Measurements from ENCODE around the gene SLC9A2.

Gene SLC9A2

DNA sequence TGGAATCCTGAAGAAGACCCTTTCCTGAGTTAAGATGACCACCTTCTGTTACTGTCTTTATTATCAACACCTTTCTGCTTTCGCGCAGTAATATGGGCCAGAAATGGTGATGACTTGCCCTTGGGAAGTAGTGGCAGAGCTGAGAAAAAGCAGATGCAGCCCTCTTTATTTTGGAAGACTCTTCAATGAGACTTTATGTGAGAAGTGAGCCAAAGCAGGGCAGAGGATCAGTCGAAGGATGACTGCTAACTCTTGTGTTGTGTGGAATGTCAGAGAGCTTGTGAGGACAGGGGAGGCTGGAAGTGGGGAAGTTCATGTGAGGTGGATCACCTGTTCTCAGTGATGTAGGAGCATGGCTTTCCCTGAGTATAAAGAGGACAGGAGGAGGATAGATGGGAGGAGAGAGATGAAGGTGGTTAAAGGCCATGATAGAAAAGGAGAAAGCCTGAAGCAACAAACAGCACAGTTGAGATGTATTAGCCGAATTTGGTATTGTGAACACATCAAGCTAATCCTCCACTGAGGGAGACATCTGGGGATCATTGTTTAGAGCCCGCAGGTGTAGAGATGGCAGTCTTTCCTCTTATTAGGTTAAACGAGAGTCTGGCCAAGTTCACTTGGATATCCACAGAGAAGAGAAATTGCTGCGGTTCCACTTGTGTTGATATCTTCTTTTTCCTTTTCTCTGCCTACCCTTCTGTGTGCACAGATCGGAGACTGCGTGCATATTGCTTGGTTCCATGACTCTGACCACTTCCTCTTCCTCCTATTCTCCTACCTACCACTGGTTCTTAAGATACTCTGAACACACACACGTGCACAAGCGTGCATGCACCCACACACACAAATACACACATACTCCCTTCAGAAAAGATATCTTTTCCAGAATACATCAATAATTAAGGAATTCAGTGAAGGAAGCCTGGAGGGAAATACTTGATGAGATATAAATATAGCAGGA lies 67.4 kb downstream of the SLC9A2 start:
- Histone ChIP-seq H3K4me3 (ENCODE audit: low read length) (no peak overlapping the region), H3K36me3 (ENCODE audit: control insufficient read depth, insufficient read depth, low read length) (peaks cover 3% of the 10 kb centered on the region), H3K4me1 (ENCODE audit: control insufficient read depth, insufficient read depth, low read length) (no peaks in the 10 kb centered on the region), H3K9ac (ENCODE audit: low read length) (no peak overlapping the region), H3K27me3 (ENCODE audit: control insufficient read depth, insufficient read depth, low read length) (no peaks in the 10 kb centered on the region), H3K9me3 (ENCODE audit: control insufficient read depth, low read length) (no peaks in the 10 kb centered on the region)

DNA sequence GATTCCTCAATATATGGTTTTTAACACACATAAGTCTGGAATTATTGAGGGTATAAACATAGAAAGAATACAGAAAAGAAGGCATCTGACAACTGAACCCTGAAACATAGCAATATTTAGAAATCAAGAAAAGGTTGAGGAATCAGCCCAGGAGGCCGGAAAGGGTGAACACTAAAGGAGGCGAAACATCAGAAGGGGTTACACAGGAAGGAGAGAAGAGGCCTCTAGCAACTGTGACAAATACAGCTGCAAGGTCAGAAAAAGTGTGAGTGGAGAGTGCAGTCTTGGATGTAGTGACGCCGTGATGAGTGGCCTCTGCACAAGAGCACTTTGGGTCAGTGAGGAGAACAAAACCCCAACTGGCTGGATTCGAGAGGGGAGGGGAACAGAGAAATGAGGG lies 70.7 kb downstream of the SLC9A2 start:
- Histone ChIP-seq H3K9me3 (ENCODE audit: control insufficient read depth, low read length) (no peaks in the 10 kb centered on the region), H3K4me3 (ENCODE audit: low read length) (no peak overlapping the region), H3K27me3 (ENCODE audit: control insufficient read depth, insufficient read depth, low read length) (no peaks in the 10 kb centered on the region), H3K9ac (ENCODE audit: low read length) (no peak overlapping the region), H3K4me1 (ENCODE audit: control insufficient read depth, insufficient read depth, low read length) (no peaks in the 10 kb centered on the region), H3K36me3 (ENCODE audit: control insufficient read depth, insufficient read depth, low read length) (peaks cover 3% of the 10 kb centered on the region)

DNA sequence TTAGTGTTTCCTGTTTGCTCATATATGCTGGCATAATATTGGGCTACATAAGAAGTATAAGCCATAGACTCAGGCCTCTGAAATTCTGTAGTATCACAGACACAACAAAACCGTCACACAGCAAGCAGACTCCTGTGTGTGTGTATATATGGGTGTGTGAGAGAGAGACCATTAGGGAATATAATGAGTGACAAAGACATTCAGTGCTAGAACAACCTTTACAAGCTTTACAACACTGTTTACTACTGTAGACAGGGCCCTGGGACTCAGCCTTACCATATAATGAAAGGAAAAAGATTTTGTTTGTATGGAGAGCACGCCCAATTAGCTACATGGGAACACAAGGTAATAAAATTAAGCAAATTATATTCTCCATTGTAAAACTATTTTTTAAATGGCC lies 77.1 kb downstream of the SLC9A2 start:
- H3K4me1 ChIP-seq (ENCODE audit: control insufficient read depth, insufficient read depth, low read length) = peaks cover 10% of the 10 kb centered on the region
- H3K9me3 ChIP-seq (ENCODE audit: control insufficient read depth, low read length) = no peaks in the 10 kb centered on the region
- peaks cover 3% of the 10 kb centered on the region for H3K36me3 ChIP-seq (ENCODE audit: control insufficient read depth, insufficient read depth, low read length)
- no peak overlapping the region for H3K9ac ChIP-seq (ENCODE audit: low read length)
- H3K27me3 ChIP-seq (ENCODE audit: control insufficient read depth, insufficient read depth, low read length) = no peaks in the 10 kb centered on the region
- no peak overlapping the region for H3K4me3 ChIP-seq (ENCODE audit: low read length)

DNA sequence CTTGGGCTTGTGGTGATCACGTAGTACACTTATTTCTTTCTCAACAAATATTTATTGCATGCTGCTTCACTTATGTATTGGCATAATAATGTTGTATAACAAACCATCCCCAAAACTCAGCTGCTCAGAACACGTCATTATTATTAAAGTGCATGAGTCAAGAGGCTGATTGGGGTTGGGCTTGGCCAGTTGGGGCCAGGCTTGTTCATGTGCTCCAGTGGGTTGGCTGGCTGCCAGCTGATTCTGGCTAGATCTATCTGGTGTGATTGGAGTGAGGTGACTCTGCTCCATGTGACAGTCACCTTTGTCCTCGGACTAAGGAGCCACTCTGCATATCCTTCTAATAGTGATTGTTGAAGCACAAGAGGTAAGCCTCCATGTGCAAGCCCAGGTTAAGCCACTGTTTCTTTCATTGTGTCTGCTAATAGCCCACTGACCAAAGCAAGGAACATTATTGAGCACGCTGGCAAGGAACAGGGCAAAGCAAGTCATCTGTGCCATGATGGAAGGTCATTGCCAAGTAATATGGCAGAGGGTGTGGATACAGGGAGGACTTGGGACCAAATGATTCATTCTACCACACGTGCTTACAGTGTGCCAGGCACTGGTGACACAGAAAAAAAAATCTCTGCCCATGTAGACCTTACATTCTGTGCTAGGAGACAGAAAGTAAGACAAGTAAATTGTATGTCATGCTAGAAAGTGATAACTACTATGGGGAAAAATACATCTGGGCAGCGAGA lies 79.2 kb downstream of the SLC9A2 start:
- Histone ChIP-seq H3K9ac (ENCODE audit: low read length) (no peak overlapping the region), H3K9me3 (ENCODE audit: control insufficient read depth, low read length) (no peaks in the 10 kb centered on the region), H3K4me1 (ENCODE audit: control insufficient read depth, insufficient read depth, low read length) (peaks cover 10% of the 10 kb centered on the region), H3K4me3 (ENCODE audit: low read length) (no peak overlapping the region), H3K27me3 (ENCODE audit: control insufficient read depth, insufficient read depth, low read length) (no peaks in the 10 kb centered on the region), H3K36me3 (ENCODE audit: control insufficient read depth, insufficient read depth, low read length) (peaks cover 3% of the 10 kb centered on the region)

DNA sequence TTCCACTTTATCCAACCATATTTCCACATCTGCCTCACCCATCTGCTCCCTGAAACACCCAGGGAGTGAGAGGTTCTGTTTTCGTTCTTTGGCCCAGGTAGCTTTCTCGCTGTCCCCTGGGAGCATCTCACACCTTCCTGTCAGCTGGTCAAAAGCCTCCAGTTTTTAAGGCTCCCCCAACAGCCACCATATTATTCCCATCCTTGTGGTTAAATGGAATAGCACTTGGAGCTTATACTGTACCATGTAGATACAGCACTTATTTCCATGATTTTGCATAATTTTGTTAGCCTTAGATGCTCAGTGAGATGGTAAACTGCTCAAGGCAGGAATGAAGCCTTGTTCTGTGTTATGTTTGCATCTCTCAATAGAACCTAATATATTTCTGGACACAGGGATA lies 84.0 kb downstream of the SLC9A2 start:
- Histone ChIP-seq H3K9me3 (ENCODE audit: control insufficient read depth, low read length) (no peaks in the 10 kb centered on the region), H3K4me1 (ENCODE audit: control insufficient read depth, insufficient read depth, low read length) (peaks cover 4% of the 10 kb centered on the region), H3K27me3 (ENCODE audit: control insufficient read depth, insufficient read depth, low read length) (no peaks in the 10 kb centered on the region), H3K4me3 (ENCODE audit: low read length) (no peak overlapping the region), H3K36me3 (ENCODE audit: control insufficient read depth, insufficient read depth, low read length) (peaks cover 5% of the 10 kb centered on the region), H3K9ac (ENCODE audit: low read length) (no peak overlapping the region)

DNA sequence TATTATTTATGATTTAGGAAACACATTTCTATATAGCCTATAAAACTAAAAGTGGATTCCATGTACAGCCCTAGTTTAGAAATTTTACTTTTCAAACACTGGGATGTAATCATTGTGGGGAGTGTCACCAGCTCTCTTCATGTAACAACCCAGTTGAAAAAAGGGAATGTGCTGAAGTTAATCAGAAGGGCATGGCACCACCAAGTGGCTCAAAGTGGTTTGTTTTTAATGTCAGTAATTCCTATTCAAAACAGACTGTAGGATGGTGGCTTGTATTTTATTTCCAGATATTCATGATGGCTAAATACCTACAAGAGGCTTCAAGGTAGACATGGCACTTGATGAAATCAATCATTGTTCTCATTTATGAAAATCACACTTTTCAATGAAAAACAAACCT lies 84.4 kb downstream of the SLC9A2 start:
- H3K4me3 ChIP-seq (ENCODE audit: low read length) = no peak overlapping the region
- H3K4me1 ChIP-seq (ENCODE audit: control insufficient read depth, insufficient read depth, low read length) = no peaks in the 10 kb centered on the region
- peaks cover 5% of the 10 kb centered on the region for H3K36me3 ChIP-seq (ENCODE audit: control insufficient read depth, insufficient read depth, low read length)
- no peak overlapping the region for H3K9ac ChIP-seq (ENCODE audit: low read length)
- H3K9me3 ChIP-seq (ENCODE audit: control insufficient read depth, low read length) = no peaks in the 10 kb centered on the region
- H3K27me3 ChIP-seq (ENCODE audit: control insufficient read depth, insufficient read depth, low read length) = no peaks in the 10 kb centered on the region

DNA sequence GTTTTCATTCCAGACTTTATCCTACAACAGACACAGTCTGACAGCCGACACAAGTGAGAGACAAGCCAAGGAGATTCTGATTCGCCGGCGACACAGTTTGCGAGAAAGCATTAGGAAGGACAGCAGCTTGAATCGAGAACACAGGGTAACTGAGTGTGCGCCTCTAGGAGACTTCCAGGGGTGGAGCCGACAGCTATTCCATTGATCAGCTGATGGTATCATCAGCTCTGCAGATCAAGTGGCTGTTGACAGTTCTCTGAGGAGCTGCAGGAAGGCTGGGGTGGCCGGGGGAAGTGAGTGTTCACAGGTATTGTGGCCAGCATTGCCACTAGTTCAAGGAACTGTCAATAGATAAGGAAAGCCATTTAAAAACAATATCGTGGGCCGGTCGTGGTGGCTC lies 85.2 kb downstream of the SLC9A2 start:
- no peak overlapping the region for H3K9ac ChIP-seq (ENCODE audit: low read length)
- H3K36me3 ChIP-seq (ENCODE audit: control insufficient read depth, insufficient read depth, low read length) = peaks cover 5% of the 10 kb centered on the region
- H3K27me3 ChIP-seq (ENCODE audit: control insufficient read depth, insufficient read depth, low read length) = no peaks in the 10 kb centered on the region
- H3K9me3 ChIP-seq (ENCODE audit: control insufficient read depth, low read length) = no peaks in the 10 kb centered on the region
- H3K4me3 ChIP-seq (ENCODE audit: low read length) = no peak overlapping the region
- no peaks in the 10 kb centered on the region for H3K4me1 ChIP-seq (ENCODE audit: control insufficient read depth, insufficient read depth, low read length)

DNA sequence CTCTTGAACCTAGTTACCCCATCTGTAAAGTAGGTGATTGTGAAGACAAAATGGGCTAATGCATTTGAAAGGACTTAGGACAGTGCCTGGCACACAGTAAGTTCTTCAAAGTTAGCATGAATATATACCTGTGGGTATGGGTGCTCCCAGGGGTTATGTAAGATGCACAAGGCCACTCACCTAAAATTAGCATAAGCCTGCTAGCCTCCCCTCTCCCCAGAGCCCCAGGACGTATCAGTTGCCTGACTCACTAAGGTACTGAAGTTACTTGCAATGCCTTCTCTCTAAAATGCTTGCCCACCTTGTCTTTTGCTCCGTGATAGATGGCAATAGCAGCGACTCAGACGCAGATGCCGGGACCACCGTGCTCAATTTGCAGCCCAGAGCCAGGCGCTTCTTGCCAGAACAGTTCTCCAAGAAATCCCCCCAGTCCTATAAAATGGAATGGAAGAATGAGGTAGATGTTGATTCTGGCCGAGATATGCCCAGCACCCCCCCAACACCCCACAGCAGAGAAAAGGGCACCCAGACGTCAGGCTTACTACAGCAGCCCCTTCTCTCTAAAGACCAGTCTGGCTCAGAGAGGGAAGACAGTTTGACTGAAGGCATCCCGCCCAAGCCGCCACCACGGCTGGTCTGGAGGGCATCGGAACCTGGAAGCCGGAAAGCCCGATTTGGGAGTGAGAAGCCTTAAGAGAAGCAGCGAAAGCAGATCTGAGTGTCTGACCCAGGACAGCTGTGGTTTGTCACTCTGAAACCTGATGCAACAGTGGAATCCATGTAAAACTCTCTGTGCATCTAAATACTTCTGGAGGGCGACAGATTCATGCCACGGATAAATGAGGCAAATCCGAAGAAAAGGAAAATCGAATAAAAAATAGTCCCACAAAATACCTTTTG lies 88.7 kb downstream of the SLC9A2 start:
- no peaks in the 10 kb centered on the region for H3K27me3 ChIP-seq (ENCODE audit: control insufficient read depth, insufficient read depth, low read length)

DNA sequence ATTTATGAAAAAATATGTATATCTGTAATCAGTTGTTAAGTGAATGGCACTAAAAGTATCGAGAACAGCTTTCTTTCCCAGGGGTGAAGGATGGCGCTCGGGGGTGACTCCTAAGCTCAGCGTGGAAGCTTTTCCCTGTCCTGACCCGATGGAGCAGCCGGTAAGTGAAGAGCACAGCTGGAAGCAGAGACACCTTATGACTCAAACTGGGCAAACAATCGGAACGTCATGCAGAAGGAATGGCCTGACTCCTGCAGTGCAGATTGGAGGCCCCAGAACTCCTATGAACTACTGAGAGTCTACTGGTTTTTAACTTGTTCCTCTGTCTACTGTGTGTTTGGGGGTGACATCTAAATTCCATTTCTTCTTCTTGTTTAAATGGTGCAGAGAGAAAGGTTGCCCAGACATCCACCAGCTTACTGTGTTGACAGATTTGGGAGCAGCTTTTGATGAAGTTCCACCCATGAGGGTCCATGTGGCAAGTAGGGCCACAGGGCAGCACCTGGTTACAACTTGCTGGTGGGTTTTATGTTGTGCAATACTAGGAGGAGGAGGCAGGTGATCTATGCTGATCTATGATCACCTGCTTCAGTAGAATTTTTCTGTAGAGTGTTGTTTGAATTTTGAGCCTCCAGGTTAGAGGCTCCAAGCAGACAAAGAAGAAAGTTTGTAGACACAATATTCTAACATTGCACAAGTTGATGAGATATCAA lies 89.7 kb downstream of the SLC9A2 start:
- Histone ChIP-seq H3K27me3 (ENCODE audit: control insufficient read depth, insufficient read depth, low read length) (no peaks in the 10 kb centered on the region), H3K36me3 (ENCODE audit: control insufficient read depth, insufficient read depth, low read length) (peaks cover 5% of the 10 kb centered on the region), H3K9ac (ENCODE audit: low read length) (no peak overlapping the region), H3K4me3 (ENCODE audit: low read length) (no peak overlapping the region), H3K9me3 (ENCODE audit: control insufficient read depth, low read length) (no peaks in the 10 kb centered on the region), H3K4me1 (ENCODE audit: control insufficient read depth, insufficient read depth, low read length) (no peaks in the 10 kb centered on the region)

More for the DNA sequence above, 88.7 kb downstream of the SLC9A2 start:
- Histone ChIP-seq H3K4me3 (ENCODE audit: low read length) (no peak overlapping the region), H3K9ac (ENCODE audit: low read length) (no peak overlapping the region), H3K4me1 (ENCODE audit: control insufficient read depth, insufficient read depth, low read length) (no peaks in the 10 kb centered on the region), H3K9me3 (ENCODE audit: control insufficient read depth, low read length) (no peaks in the 10 kb centered on the region), H3K36me3 (ENCODE audit: control insufficient read depth, insufficient read depth, low read length) (peaks cover 5% of the 10 kb centered on the region)

DNA sequence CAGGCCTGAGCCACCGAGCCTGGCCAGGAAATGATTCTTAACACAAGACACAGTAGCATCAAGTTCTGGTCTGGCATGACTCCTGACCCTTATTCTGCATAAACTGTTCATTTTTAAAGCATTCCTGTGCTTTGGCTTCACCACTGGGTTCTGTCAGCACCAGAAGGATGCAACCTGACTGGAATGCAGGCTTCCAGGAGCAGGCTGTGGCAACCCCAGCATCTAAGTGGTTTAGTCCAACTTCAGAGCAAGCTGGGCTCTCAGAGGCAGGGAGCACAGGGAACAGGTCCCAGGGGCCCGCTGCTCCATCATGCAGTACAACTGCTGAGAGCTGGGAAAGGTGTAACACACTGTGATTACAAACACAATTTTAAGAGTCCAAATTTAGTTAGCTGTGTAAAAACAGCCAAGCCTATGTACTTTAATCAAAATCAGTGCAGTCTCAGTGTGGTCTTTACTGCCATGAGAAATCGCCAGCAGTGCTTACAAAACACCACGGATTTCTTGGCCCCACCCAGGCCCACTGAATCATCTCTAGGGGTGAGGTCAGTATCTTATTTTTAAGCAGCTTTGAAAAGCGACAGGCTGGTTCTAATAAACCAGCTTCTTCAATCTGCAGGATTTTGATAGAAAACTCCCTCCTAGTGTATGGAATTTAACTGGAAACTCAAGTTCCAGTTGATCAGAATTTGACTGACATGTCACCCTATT lies 98.1 kb downstream of the SLC9A2 start:
- no peak overlapping the region for H3K4me3 ChIP-seq (ENCODE audit: low read length)
- H3K9me3 ChIP-seq (ENCODE audit: control insufficient read depth, low read length) = no peaks in the 10 kb centered on the region
- no peaks in the 10 kb centered on the region for H3K27me3 ChIP-seq (ENCODE audit: control insufficient read depth, insufficient read depth, low read length)
- peaks cover 12% of the 10 kb centered on the region for H3K36me3 ChIP-seq (ENCODE audit: control insufficient read depth, insufficient read depth, low read length)
- no peaks in the 10 kb centered on the region for H3K4me1 ChIP-seq (ENCODE audit: control insufficient read depth, insufficient read depth, low read length)
- H3K9ac ChIP-seq (ENCODE audit: low read length) = no peak overlapping the region
